ENCODE data around the gene AK4. TPM values are rescaled to one million over a fixed set of nuclear protein-coding genes. Genes with fewer than 3 reads are reported as not detected.
"Not testable (repeated sequence)": the region's sequence is repeated elsewhere in the genome, so short reads cannot be mapped to it uniquely, and the experiment has no call there.

Gene AK4
- total RNA-seq, 1 experiment from 2014 or later: 14.3 TPM

- peak; percentile 55 for DNase-seq (ENCODE audit: low spot score)
- in situ Hi-C loops (cut with HindIII; ENCODE audit: low sequenced_read_pairs): no loop called here
These were observed 1.5 kb downstream of the AK4 start for GRCh38 chr1:65149351-65150107.

GRCh38 chr1:65150108-65150463, 2.1 kb downstream of the AK4 start:
- in situ Hi-C loops (cut with HindIII; ENCODE audit: low sequenced_read_pairs): no loop called here
- no peak for DNase-seq (ENCODE audit: low spot score)

GRCh38 chr1:65150583-65151263, 2.7 kb downstream of the AK4 start:
- in situ Hi-C loops (cut with HindIII; ENCODE audit: low sequenced_read_pairs): no loop called here
- DNase-seq (ENCODE audit: low spot score): peak; percentile 94

- no peak for DNase-seq (ENCODE audit: low spot score)
- in situ Hi-C loops (cut with HindIII; ENCODE audit: low sequenced_read_pairs): no loop called here
These were observed 3.6 kb downstream of the AK4 start for GRCh38 chr1:65151641-65152040.

GRCh38 chr1:65153635-65154034, 5.6 kb downstream of the AK4 start:
- DNase-seq (ENCODE audit: low spot score): no peak
- in situ Hi-C loops (cut with HindIII; ENCODE audit: low sequenced_read_pairs): no loop called here

GRCh38 chr1:65156910-65157545, 9.0 kb downstream of the AK4 start:
- in situ Hi-C loops (cut with HindIII; ENCODE audit: low sequenced_read_pairs): no loop called here
- no peak for DNase-seq (ENCODE audit: low spot score)

- in situ Hi-C loops (cut with HindIII; ENCODE audit: low sequenced_read_pairs): no loop called here
- DNase-seq (ENCODE audit: low spot score): no peak
These were observed 9.5 kb downstream of the AK4 start for GRCh38 chr1:65157546-65157941.

GRCh38 chr1:65159291-65159688, 11.3 kb downstream of the AK4 start:
- in situ Hi-C loops (cut with HindIII; ENCODE audit: low sequenced_read_pairs); DNase-seq (ENCODE audit: low spot score): not testable (repeated sequence)

- no peak for DNase-seq (ENCODE audit: low spot score)
- in situ Hi-C loops (cut with HindIII; ENCODE audit: low sequenced_read_pairs): no loop called here
These were observed 12.0 kb downstream of the AK4 start for GRCh38 chr1:65159801-65160523.

GRCh38 chr1:65163201-65163805, 15.3 kb downstream of the AK4 start:
- no peak for DNase-seq (ENCODE audit: low spot score)
- in situ Hi-C loops (cut with HindIII; ENCODE audit: low sequenced_read_pairs): no loop called here

- in situ Hi-C loops (cut with HindIII; ENCODE audit: low sequenced_read_pairs); DNase-seq (ENCODE audit: low spot score): not testable (repeated sequence)
These were observed 16.1 kb downstream of the AK4 start for GRCh38 chr1:65164101-65164500.

- no peak for DNase-seq (ENCODE audit: low spot score)
- in situ Hi-C loops (cut with HindIII; ENCODE audit: low sequenced_read_pairs): no loop called here
These were observed 16.6 kb downstream of the AK4 start for GRCh38 chr1:65164633-65165032.

GRCh38 chr1:65165269-65165993, 17.4 kb downstream of the AK4 start:
- DNase-seq (ENCODE audit: low spot score): no peak
- in situ Hi-C loops (cut with HindIII; ENCODE audit: low sequenced_read_pairs): no loop called here

GRCh38 chr1:65166572-65167305, 18.7 kb downstream of the AK4 start:
- no peak for DNase-seq (ENCODE audit: low spot score)
- in situ Hi-C loops (cut with HindIII; ENCODE audit: low sequenced_read_pairs): no loop called here

GRCh38 chr1:65167586-65168242, 19.7 kb downstream of the AK4 start:
- no peak for DNase-seq (ENCODE audit: low spot score)
- in situ Hi-C loops (cut with HindIII; ENCODE audit: low sequenced_read_pairs): no loop called here

GRCh38 chr1:65168867-65169266, 20.9 kb downstream of the AK4 start:
- DNase-seq (ENCODE audit: low spot score): no peak
- in situ Hi-C loops (cut with HindIII; ENCODE audit: low sequenced_read_pairs): no loop called here

- DNase-seq (ENCODE audit: low spot score): peak; percentile 84
- in situ Hi-C loops (cut with HindIII; ENCODE audit: low sequenced_read_pairs): no loop called here
These were observed 22.6 kb downstream of the AK4 start for GRCh38 chr1:65170511-65171142.

Measured in G401 (cell line).